Endodermal cell (in vitro differentiated cells): ENCODE data around the gene SGMS2. TPM values are rescaled to one million over a fixed set of nuclear protein-coding genes. Genes with fewer than 3 reads are reported as not detected.

Source experiments
- DNase-seq: peaks from one replicate; pipeline ENCODE4 v3.0.0-alpha.2; 2017
- H3K27ac ChIP-seq: 2 replicates; pipeline ENCODE4 v1.5.1; 2013; ENCODE audit warnings: mild to moderate bottlenecking, low read depth, low read length, moderate library complexity
- H3K27me3 ChIP-seq: 2 replicates; pipeline ENCODE4 v1.6.1; 2013; ENCODE audit warnings: mild to moderate bottlenecking, low read length, moderate library complexity; ENCODE audit not compliant: insufficient read depth, control insufficient read depth, poor library complexity, severe bottlenecking
- H3K36me3 ChIP-seq: 2 replicates; pipeline ENCODE4 v1.7.0; 2013; ENCODE audit warnings: mild to moderate bottlenecking, low read length, moderate library complexity; ENCODE audit not compliant: control insufficient read depth, insufficient read depth
- H3K4me1 ChIP-seq: one replicate; pipeline ENCODE4 v1.7.0; 2013; ENCODE audit warnings: low read length; ENCODE audit not compliant: control insufficient read depth, insufficient read depth
- H3K4me3 ChIP-seq: 2 replicates; pipeline ENCODE4 v1.5.1; 2013; ENCODE audit warnings: mild to moderate bottlenecking, low read length, moderate library complexity
- H3K9ac ChIP-seq: 2 replicates; pipeline ENCODE4 v1.6.1; 2013; ENCODE audit warnings: mild to moderate bottlenecking, low read length, moderate library complexity; ENCODE audit not compliant: poor library complexity, severe bottlenecking; ENCODE audit errors: extremely low read depth
- H3K9me3 ChIP-seq: 2 replicates; pipeline ENCODE4 v1.6.1; 2013; ENCODE audit warnings: mild to moderate bottlenecking, low read length, moderate library complexity; ENCODE audit not compliant: control insufficient read depth
- H3K27ac Mint-ChIP-seq: 2 replicates; pipeline ENCODE4 v1.8.0; 2020; ENCODE audit warnings: mixed read lengths
- H3K27me3 Mint-ChIP-seq: 2 replicates; pipeline ENCODE4 v1.8.0; 2021; ENCODE audit warnings: mild to moderate bottlenecking, mixed read lengths; ENCODE audit not compliant: insufficient read depth
- H3K36me3 Mint-ChIP-seq: 2 replicates; pipeline ENCODE4 v1.8.0; 2020; ENCODE audit warnings: low read depth, mixed read lengths
- H3K4me1 Mint-ChIP-seq: 2 replicates; pipeline ENCODE4 v1.8.0; 2020; ENCODE audit warnings: mixed read lengths
- H3K4me3 Mint-ChIP-seq: 2 replicates; pipeline ENCODE4 v1.8.0; 2020; ENCODE audit warnings: mild to moderate bottlenecking, moderate library complexity, mixed read lengths
- H3K9me3 Mint-ChIP-seq: 2 replicates; pipeline ENCODE4 v1.8.0; 2020; ENCODE audit warnings: mild to moderate bottlenecking, mixed read lengths
- WGBS, 2 experiments: methylation state at CpG; one replicate each; pipeline versions ENCODE4 v1.1.5 to v1.1.7; 2013; ENCODE audit warnings: missing lambda C conversion rate in 2 of 2, mixed read lengths in 1 of 2; ENCODE audit not compliant: insufficient coverage in 1 of 2, insufficient read length in 1 of 2; 5-methylcytosine and 5-hydroxymethylcytosine counted together
- total RNA-seq, 2 donors: library from RNA; stranded (reverse); fragmentation: NEBNext Ultra II Directional in 1 of 2; extraction: Animal tissue kit (Norgen Biotek cat#: 25700) in 1 of 2; gene quantifications; 2 replicates in 1 of 2; 3 replicates in 1 of 2; pipeline ENCODE4 v1.2.1, GENCODE V29; 2021
- TF ChIP-seq, protein P1 (sequence below): fragments of 200-600 bp; sonication (generic); conservative IDR thresholded peaks from 2 replicates; pipeline ENCODE4 v1.5.0; 2021; ENCODE audit warnings: antibody characterized with exemption, mild to moderate bottlenecking

The SGMS2 gene
- total RNA-seq, 2 donors from 2014 or later: 0.11 to 0.62 TPM

DNA sequence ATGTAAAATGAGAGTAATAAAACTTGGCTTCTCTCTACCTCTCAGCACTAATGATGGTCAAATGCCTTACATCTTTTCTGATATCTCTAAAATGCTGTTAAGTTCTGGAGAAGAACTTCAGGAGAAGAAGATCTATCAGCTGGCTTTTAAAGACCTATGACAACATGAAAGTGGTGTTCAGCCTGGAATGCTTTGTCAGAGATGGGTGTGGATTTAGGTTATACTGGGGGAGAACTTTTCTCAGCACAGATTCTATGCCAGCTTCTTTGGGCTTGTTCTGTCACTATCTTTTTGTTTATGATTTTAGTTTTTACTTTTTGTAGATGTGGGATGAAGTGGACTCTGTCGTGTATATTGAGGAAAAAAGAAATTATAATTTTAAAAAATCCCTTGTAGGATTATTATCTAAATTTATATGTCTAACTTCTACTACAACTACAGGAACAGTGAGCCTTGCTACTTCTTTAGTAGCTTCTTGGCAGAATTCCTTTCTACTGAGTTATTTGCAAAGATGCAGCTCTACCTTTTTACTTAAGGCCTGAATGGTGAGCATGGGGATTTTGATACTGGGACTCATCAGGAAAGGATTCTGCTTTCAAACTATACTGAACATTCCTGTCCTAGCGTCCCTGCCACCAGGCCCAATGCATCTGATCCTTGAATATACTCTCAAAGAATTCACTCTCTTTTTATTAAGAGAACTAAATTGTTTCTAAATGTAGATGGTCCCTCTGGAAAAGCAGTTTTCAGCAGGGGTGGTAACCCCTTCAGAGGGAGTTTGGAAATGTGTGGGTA lies 126.2 kb downstream of the SGMS2 start:
- Histone ChIP-seq H3K4me3 (no peak overlapping the region), H3K36me3 (no peaks in the 10 kb centered on the region), H3K27ac (no peak overlapping the region), H3K9ac (no peak overlapping the region), H3K9me3 (peaks cover 3% of the 10 kb centered on the region), H3K27me3 (no peaks in the 10 kb centered on the region), H3K4me1 (no peaks in the 10 kb centered on the region)
- H3K27me3 Mint-ChIP-seq: no peaks in the 10 kb centered on the region
- H3K27ac Mint-ChIP-seq: no peak overlapping the region
- no peak for DNase-seq
- no peak overlapping the region for H3K4me3 Mint-ChIP-seq
- no peaks in the 10 kb centered on the region for H3K36me3 Mint-ChIP-seq
- WGBS, 2 experiments: 90% methylated on average over 1 of the region's 2 CpGs; no CpG with 5 or more reads in 1 of the 2 experiments
- TF ChIP-seq, protein P1, sequence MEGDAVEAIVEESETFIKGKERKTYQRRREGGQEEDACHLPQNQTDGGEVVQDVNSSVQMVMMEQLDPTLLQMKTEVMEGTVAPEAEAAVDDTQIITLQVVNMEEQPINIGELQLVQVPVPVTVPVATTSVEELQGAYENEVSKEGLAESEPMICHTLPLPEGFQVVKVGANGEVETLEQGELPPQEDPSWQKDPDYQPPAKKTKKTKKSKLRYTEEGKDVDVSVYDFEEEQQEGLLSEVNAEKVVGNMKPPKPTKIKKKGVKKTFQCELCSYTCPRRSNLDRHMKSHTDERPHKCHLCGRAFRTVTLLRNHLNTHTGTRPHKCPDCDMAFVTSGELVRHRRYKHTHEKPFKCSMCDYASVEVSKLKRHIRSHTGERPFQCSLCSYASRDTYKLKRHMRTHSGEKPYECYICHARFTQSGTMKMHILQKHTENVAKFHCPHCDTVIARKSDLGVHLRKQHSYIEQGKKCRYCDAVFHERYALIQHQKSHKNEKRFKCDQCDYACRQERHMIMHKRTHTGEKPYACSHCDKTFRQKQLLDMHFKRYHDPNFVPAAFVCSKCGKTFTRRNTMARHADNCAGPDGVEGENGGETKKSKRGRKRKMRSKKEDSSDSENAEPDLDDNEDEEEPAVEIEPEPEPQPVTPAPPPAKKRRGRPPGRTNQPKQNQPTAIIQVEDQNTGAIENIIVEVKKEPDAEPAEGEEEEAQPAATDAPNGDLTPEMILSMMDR: no peak
- H3K4me1 Mint-ChIP-seq: no peaks in the 10 kb centered on the region
- peaks cover 6% of the 10 kb centered on the region for H3K9me3 Mint-ChIP-seq

DNA sequence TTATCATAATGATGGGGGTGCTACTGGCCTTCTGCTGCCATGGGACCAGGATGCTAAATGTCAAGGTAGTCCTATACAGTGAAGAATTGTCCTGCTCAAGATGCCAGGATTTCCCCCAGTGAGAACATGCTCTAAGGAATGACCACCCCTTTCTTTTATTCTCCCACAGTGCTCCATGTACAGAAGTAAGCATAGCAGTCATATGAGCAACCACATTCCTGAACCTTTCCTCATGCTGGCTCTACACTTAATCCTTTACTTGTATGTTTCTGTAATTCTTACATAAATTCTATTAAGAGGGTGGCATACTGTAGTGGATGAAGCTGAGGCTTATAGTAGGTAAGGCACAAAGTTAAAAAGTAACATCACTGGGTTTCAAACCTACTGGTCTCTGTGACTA lies 126.8 kb downstream of the SGMS2 start:
- Mint-ChIP-seq H3K9me3 (peaks cover 12% of the 10 kb centered on the region), H3K4me1 (no peaks in the 10 kb centered on the region), H3K27me3 (no peaks in the 10 kb centered on the region), H3K27ac (no peak overlapping the region), H3K4me3 (no peak overlapping the region), H3K36me3 (peaks cover 3% of the 10 kb centered on the region)
- no peak overlapping the region for H3K4me3 ChIP-seq
- no peak overlapping the region for H3K27ac ChIP-seq
- peaks cover 7% of the 10 kb centered on the region for H3K9me3 ChIP-seq
- H3K9ac ChIP-seq: no peak overlapping the region
- no peaks in the 10 kb centered on the region for H3K4me1 ChIP-seq
- no peaks in the 10 kb centered on the region for H3K27me3 ChIP-seq
- DNase-seq: no peak
- H3K36me3 ChIP-seq: no peaks in the 10 kb centered on the region
- TF ChIP-seq, protein P1: no peak

DNA sequence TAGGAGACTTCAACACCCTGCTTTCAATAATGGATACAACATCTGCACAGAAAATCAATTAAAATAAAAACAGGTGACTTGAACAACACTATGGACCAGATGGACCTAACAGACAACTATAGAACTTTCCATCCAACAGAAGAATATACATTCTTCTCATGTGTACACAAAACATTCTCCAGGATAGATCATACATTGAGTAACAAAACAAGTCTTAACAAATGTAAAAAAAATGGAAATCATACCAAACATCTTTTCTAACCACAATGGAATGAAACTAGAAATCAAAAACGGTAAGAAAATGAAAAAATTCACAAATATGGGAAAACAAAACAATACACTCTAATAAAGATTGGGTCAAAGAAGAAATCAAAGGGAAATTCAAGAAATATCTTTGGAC lies 131.3 kb downstream of the SGMS2 start:
- peaks cover 36% of the 10 kb centered on the region for H3K9me3 Mint-ChIP-seq
- DNase-seq: no peak
- Histone ChIP-seq H3K4me3 (no peak overlapping the region), H3K9me3 (peaks cover 7% of the 10 kb centered on the region), H3K4me1 (no peaks in the 10 kb centered on the region), H3K27ac (no peak overlapping the region), H3K9ac (no peak overlapping the region), H3K27me3 (no peaks in the 10 kb centered on the region), H3K36me3 (no peaks in the 10 kb centered on the region)
- H3K36me3 Mint-ChIP-seq: peaks cover 3% of the 10 kb centered on the region
- no peak overlapping the region for H3K27ac Mint-ChIP-seq
- 88% methylated on average over 1 of the region's 1 CpG; no CpG with 5 or more reads in 1 of the 2 experiments for WGBS, 2 experiments
- H3K4me1 Mint-ChIP-seq: no peaks in the 10 kb centered on the region
- H3K4me3 Mint-ChIP-seq: no peak overlapping the region
- H3K27me3 Mint-ChIP-seq: peaks cover 7% of the 10 kb centered on the region
- TF ChIP-seq, protein P1: no peak

Other genes with a start within 250 kb of the SGMS2 start
- gene PAPSS1, start 104.7 kb upstream of the SGMS2 start, total RNA-seq: 100 to 1,000 TPM; 128 to 164 TPM
- gene CYP2U1, start 106.6 kb downstream of the SGMS2 start, total RNA-seq: 1 to 10 TPM; 2.2 to 3.7 TPM
- gene HADH, start 165.0 kb downstream of the SGMS2 start, total RNA-seq: 10 to 100 TPM; 32.5 to 53.0 TPM